Measurements from ENCODE around the gene KLHL22.
"Not testable (repeated sequence)": the region's sequence is repeated elsewhere in the genome, so short reads cannot be mapped to it uniquely, and the experiment has no call there.

KLHL22 gene

GRCh38 chr22:20511578-20512229 lies 16.1 kb upstream of the KLHL22 start:
- TF ChIP-seq CTCF (IDR thresholded peaks at IDR 0.05; ENCODE audit: insufficient read depth, low read length, missing control alignments), result no peak
- DNase-seq (ENCODE audit: low read depth, low spot score), result no peak
- ChIA-PET CTCF (interaction anchor here (1.2 to 6.5 kb wide), 5 partner anchors 12 to 57 kb away, joined by 4 to 39 read pairs (median 7); no protein-coding TSS in a partner anchor), POLR2A (interaction anchor here (0.6 to 1.3 kb wide), 2 partner anchors 15 to 20 kb away, joined by 3 to 4 read pairs; no protein-coding TSS in a partner anchor)
- no peak overlapping the region for H3K4me3 ChIP-seq (ENCODE audit: low read depth, low read length)

GRCh38 chr22:20510811-20511577 lies 15.4 kb upstream of the KLHL22 start:
- H3K4me3 ChIP-seq (ENCODE audit: low read depth, low read length), result no peak overlapping the region
- DNase-seq (ENCODE audit: low read depth, low spot score), result no peak
- CTCF ChIA-PET, result interaction anchor here (1.1 to 6.5 kb wide), 5 partner anchors 13 to 60 kb away, joined by 3 to 39 read pairs (median 7); no protein-coding TSS in a partner anchor
- POLR2A ChIA-PET, result interaction anchor here (1.3 kb wide), 1 partner anchor 21 kb away, joined by 4 read pairs; no protein-coding TSS in a partner anchor
- TF ChIP-seq CTCF (IDR thresholded peaks at IDR 0.05; ENCODE audit: insufficient read depth, low read length, missing control alignments), result no peak

- DNase-seq (ENCODE audit: low read depth, low spot score), result peak; percentile 73
- CTCF ChIA-PET, result interaction anchor here (1.2 to 6.5 kb wide), 5 partner anchors 11 to 91 kb away, joined by 4 to 39 read pairs (median 6); no protein-coding TSS in a partner anchor
These were observed 13.9 kb upstream of the KLHL22 start for GRCh38 chr22:20509344-20510047.

GRCh38 chr22:20508815-20509271 lies 13.2 kb upstream of the KLHL22 start:
- TF ChIP-seq CTCF (IDR thresholded peaks at IDR 0.05; ENCODE audit: insufficient read depth, low read length, missing control alignments), result no peak
- DNase-seq (ENCODE audit: low read depth, low spot score), result no peak
- ChIA-PET CTCF (interaction anchor here (1.0 to 6.5 kb wide), 8 partner anchors 12 to 90 kb away, joined by 3 to 39 read pairs (median 5); no protein-coding TSS in a partner anchor), POLR2A (interaction anchor here (0.7 to 3.4 kb wide), 6 partner anchors 9 to 1218 kb away, joined by 3 to 27 read pairs (median 5); no protein-coding TSS in a partner anchor)
- peak overlapping the region; percentile 95 for H3K4me3 ChIP-seq (ENCODE audit: low read depth, low read length)

More at GRCh38 chr22:20509344-20510047, 13.9 kb upstream of the KLHL22 start:
- no peak for TF ChIP-seq CTCF (IDR thresholded peaks at IDR 0.05; ENCODE audit: insufficient read depth, low read length, missing control alignments)
- POLR2A ChIA-PET, result interaction anchor here (0.7 to 3.4 kb wide), 7 partner anchors 8 to 1217 kb away, joined by 3 to 27 read pairs (median 5); no protein-coding TSS in a partner anchor
- peak overlapping the region; percentile 95 for H3K4me3 ChIP-seq (ENCODE audit: low read depth, low read length)

GRCh38 chr22:20508067-20508755 lies 12.6 kb upstream of the KLHL22 start:
- ChIA-PET CTCF (interaction anchor here (1.0 to 6.5 kb wide), 9 partner anchors 10 to 90 kb away, joined by 3 to 39 read pairs (median 6); no protein-coding TSS in a partner anchor), POLR2A (interaction anchor here (0.9 to 3.4 kb wide), 10 partner anchors 10 to 60 kb away, joined by 3 to 27 read pairs (median 4); no protein-coding TSS in a partner anchor)
- DNase-seq (ENCODE audit: low read depth, low spot score), result not testable (repeated sequence)
- H3K4me3 ChIP-seq (ENCODE audit: low read depth, low read length), result peak overlapping the region; percentile 95
